Inflammatory macrophage (primary cell): ENCODE measurements around the gene DBNDD1.

Experiments used
- DNase-seq, 2 donors: peaks; one replicate each; pipeline ENCODE4 v3.0.0-alpha.2; 2020 to 2022

DBNDD1 gene

DNA sequence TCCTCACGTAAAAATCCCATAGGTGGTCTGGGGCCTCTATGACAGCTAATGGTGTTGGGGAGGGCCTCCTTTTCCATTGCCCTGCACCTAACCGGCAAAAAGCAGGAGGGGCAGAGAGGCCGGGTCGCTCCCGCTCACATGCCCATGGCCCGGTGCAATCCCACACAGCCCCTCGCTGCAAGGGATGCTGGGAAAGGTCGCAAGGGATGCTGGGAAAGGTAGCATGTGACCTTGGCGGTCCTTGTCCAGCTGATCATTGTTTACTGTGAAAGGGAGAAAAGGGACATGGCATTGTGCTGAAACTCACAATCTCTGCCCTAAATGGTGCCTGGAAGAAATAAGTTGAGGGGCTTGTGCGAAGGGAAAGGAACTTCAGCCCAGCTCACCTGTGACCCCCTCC lies 60.7 kb downstream of the DBNDD1 start:
- DNase-seq: no peak

DNA sequence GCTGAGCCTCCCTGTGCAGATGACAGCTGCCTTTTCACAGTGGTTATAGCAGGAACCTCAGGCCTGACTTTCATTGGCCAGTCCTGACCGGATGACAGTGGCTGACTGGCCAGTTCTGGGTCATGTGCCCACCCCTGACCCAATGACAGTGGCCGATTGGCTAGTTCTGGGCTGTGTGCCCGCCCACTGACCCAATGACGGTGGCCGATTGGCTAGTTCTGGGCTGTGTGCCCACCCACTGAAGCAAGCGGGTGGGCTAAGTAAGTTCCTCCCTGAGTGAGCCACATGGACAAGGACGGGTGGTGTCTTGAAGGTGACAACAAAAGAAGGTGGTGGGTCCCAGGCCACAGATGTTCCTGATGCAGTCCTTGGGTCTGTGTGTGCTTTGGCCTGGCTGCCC lies 61.2 kb downstream of the DBNDD1 start:
- DNase-seq: peak; percentile 91 to 92

DNA sequence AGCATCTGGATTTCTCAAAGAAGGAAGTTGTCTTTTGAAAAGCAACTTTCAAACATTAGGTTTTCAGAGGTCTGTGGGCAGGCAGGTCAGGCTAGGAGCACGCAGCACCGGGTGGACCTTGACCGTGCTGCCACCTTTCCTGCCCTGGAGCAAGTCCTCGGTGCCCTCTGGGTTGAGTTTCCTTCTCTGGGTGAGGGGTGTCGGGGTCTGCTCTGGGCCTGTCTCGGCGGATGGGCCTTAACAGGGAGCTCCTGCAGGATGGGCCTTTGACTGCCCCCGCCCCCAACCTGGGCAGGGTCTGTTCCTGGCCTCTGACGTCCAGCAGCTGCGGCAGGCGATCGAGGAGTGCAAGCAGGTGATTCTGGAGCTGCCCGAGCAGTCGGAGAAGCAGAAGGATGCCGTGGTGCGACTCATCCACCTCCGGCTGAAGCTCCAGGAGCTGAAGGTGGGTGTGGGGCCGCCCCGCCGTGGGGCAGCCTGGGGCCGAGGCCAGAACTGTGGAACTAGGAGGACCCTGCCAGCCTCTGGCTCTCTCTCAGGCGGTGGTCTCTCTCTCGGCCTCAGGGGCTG lies 62.0 kb downstream of the DBNDD1 start:
- no peak for DNase-seq

DNA sequence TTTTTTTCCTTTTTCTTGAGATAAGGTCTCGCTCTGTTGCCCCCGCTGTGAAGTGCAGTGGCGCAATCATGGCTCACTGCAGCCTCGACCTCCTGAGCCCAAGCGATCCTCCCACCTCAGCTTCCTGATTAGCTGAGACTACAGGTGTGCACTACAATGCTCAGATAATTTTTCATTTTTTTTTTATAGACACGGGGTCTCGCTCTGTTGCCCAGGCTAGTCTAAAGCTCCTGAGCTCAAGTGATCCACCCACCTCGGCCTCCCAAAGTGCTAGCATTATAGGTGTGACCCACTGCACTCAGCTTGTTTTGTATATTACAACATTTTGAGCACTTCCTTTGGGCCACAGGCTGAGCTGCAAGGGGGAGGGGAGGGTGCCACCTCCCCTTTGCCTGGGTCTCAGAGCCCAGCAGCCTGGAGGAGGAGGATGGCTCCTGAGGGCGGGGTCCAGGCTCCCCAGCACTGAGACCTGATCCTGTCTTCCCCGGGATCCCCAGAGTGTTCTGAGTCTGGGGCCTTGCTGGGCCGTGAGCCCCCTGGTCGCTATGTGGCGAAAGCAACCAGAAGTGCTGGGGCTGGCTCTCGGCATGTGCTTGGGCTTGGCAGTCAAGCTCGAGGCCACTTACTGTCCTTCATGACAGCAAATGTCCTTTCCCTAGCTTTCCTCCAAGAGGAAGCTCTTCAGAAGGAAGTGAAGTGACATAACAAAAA lies 62.6 kb downstream of the DBNDD1 start:
- peak; percentile 82 to 86 for DNase-seq

DNA sequence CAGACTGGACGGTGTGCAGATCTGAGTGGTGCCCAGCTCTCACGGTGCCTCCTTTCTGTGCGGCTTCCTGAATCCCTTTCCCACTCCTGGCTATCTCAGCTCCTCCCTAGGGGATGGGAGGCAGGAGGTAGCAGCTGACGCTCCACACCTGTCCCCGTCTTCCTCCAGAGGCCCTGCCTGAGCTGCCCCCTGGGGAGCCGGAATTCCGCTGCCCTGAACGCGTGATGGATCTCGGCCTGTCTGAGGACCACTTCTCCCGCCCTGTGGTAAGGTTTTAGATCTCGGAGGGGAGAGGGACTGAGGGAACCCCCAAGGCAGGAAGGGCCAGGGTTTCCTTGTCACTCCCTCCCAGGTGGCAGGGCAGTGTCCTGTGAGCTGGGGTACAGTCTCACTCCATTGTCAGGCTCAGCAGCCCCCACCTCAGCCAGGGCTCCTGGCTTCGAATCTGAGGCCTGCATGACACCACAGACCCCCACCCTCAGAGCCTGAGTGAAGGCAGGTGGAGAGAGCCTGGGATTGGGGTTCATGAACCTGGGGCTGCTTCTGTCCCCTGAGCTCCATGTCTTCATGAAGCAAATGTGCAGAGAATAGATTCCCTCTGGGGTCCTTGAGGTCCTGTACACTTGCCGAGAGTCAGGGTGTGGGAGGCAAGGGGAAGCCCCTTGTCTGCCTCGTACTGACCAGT lies 64.1 kb downstream of the DBNDD1 start:
- no peak for DNase-seq
